ENCODE data around the gene METTL3.

DNA sequence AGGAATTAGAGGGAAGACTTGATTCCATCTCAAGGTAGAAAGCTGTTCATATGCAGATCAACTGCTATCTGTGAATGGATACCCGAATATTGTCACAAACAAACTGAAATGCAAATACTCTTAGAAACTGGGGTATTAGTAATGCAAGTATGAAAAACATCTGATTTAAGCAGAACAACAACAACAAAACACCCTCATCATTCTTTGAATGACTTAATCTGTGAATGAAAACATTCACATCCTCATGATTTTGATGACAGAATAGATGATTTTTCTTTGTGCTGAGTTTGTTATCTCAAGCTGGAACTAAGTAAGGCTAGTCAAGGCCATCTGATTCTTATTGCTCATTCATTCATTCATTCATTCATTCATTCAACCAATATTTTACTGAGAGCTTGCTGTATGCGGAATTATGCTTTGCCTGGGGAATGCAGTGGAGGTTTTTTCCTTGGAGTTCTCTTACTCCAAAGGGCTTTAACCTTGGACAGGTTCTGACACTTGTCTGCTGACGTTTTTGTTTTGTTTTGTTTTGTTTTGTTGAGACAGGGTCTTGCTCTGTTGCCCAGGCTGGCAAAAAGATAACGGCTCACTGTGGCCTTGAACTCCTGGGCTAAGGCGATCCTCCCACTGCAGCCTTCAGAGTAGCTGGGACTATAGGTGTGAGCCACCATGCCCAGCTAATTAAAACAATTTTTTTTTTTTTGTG, 45.4 kb upstream of the METTL3 start:
- TF ChIP-seq TAF1 (IDR thresholded peaks at IDR 0.05; ENCODE audit: low read depth, low read length) = no peak
- no peak for TF ChIP-seq POLR2AphosphoS5 (IDR thresholded peaks at IDR 0.05; ENCODE audit: low read depth, low read length)
- TF ChIP-seq POLR2A (IDR thresholded peaks at IDR 0.05; ENCODE audit: low read depth, low read length) = no peak
- TF ChIP-seq SPI1 (IDR thresholded peaks at IDR 0.05; ENCODE audit: low read depth, low read length) = no peak
